ENCODE measurements around the gene PCDH17. TPM values are rescaled to one million over a fixed set of nuclear protein-coding genes. Genes with fewer than 3 reads are reported as not detected.

The PCDH17 gene
- total RNA-seq, 1 donor from 2014 or later = 3.1 TPM

DNA sequence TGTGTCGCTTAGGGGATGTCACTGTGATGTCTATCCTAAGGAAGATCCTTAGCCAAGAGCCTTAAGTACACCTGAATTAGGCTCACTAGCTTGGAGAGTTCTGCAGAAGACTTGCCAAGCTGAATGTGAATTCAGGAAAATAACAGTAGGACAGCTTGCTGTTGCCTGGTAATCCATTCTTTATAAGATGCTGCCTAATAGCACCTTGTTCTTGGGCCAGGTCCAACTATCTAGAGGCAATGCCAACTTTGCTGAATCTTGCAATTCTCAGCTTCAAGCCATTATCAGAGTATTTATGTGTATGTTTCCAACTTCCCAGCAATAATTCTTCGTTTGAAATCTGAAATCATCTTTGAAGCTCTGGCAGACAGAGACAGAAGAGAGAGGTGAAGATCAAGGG lies 102.8 kb downstream of the PCDH17 start:
- no peaks in the 10 kb centered on the region for H3K36me3 ChIP-seq
- H3K9me3 ChIP-seq (replicated peaks) = no peaks in the 10 kb centered on the region
- H3K4me3 ChIP-seq = no peak overlapping the region
- no peaks in the 10 kb centered on the region for H3K27me3 ChIP-seq (ENCODE audit: low read depth)
- no peak for DNase-seq
- no peak overlapping the region for H3K27ac ChIP-seq (replicated peaks)
- TF ChIP-seq, protein P1, sequence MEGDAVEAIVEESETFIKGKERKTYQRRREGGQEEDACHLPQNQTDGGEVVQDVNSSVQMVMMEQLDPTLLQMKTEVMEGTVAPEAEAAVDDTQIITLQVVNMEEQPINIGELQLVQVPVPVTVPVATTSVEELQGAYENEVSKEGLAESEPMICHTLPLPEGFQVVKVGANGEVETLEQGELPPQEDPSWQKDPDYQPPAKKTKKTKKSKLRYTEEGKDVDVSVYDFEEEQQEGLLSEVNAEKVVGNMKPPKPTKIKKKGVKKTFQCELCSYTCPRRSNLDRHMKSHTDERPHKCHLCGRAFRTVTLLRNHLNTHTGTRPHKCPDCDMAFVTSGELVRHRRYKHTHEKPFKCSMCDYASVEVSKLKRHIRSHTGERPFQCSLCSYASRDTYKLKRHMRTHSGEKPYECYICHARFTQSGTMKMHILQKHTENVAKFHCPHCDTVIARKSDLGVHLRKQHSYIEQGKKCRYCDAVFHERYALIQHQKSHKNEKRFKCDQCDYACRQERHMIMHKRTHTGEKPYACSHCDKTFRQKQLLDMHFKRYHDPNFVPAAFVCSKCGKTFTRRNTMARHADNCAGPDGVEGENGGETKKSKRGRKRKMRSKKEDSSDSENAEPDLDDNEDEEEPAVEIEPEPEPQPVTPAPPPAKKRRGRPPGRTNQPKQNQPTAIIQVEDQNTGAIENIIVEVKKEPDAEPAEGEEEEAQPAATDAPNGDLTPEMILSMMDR (IDR thresholded peaks at IDR 0.05; ENCODE audit: borderline replicate concordance) = no peak
- peaks cover 7% of the 10 kb centered on the region for H3K4me1 ChIP-seq
- intact Hi-C loops (cut with micrococcal nuclease) = no loop called here

DNA sequence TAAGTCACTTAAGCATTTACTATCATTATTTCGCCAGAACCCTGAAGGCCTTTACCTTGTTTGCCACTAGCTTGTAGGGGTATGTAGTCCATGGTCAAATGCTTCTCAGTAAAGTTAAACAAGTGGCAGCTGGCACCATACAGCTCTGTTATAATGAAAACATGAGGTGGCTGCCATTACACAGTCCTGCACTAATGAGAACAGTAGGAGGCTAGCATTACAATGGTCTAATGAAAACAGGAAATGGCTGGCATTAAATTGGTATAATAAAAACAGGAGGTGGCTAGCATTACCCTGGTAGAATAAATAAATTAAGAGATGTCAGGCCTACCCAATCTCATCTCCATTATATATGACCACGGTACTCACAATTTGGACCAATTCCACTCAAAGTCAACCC lies 107.5 kb downstream of the PCDH17 start:
- no peak for DNase-seq
- intact Hi-C loops (cut with micrococcal nuclease) = no loop called here
- Histone ChIP-seq H3K36me3 (no peaks in the 10 kb centered on the region), H3K9me3 (replicated peaks) (no peaks in the 10 kb centered on the region), H3K27me3 (ENCODE audit: low read depth) (no peaks in the 10 kb centered on the region), H3K4me1 (peaks cover 26% of the 10 kb centered on the region), H3K4me3 (no peak overlapping the region), H3K27ac (replicated peaks) (peak overlapping the region; percentile 5)
- TF ChIP-seq, protein P1 (IDR thresholded peaks at IDR 0.05; ENCODE audit: borderline replicate concordance) = no peak

DNA sequence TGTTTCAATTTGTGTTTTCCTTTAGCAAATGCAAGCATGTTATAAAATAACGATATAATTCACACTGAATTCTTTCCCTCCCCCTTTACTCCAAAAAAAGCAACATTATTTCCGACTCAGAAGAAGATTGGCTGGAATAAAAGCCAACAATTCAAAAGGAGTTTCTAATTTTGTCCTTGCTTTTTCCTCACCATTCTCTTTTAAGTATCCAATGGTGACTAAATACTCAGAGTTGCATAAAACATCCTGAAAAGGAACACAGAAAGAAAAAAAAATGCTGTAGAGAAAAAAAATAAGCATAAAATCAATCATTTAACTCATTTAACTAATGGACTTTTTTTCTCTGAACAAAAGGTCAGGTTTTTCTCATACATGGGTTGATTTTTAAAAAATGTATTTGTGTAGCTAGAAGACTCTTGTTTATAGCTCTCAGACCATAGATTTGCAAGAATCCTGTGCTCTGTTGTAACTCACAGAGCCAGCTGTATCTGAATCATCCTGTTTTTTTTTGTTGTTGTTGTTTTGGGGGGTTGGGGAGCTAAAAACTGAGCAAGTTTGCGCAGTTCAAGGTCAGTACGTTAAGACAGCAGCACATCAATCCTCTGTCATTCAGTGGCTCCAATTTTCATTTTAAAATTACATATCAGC lies 108.1 kb downstream of the PCDH17 start:
- intact Hi-C loops (cut with micrococcal nuclease) = no loop called here

DNA sequence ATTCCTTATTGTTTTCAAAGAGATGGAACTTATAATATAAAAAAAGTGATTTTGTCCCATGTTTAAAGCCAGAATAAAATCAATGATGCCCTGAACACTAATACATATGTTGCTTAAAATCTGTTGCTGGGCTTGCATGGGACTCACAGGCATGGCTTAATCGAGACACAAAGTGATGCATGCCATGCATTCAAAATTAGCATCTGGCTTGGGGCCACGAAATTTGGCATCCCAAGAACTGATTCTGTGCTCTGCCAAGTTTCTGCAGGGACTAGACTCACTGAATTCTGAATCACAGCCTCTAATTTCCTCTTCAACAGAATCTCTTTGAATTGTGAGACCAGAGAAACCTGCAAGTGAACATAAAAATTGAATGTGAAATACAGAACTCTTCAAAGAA lies 109.2 kb downstream of the PCDH17 start:
- Histone ChIP-seq H3K9me3 (replicated peaks) (no peaks in the 10 kb centered on the region), H3K27ac (replicated peaks) (no peak overlapping the region), H3K4me1 (peaks cover 22% of the 10 kb centered on the region), H3K36me3 (no peaks in the 10 kb centered on the region), H3K27me3 (ENCODE audit: low read depth) (no peaks in the 10 kb centered on the region), H3K4me3 (no peak overlapping the region)
- intact Hi-C loops (cut with micrococcal nuclease) = no loop called here
- TF ChIP-seq, protein P1 (IDR thresholded peaks at IDR 0.05; ENCODE audit: borderline replicate concordance) = no peak
- peak; percentile 28 for DNase-seq

More for the DNA sequence above, 108.1 kb downstream of the PCDH17 start:
- Histone ChIP-seq H3K4me1 (peaks cover 22% of the 10 kb centered on the region), H3K4me3 (no peak overlapping the region), H3K36me3 (no peaks in the 10 kb centered on the region), H3K27me3 (ENCODE audit: low read depth) (no peaks in the 10 kb centered on the region), H3K9me3 (replicated peaks) (no peaks in the 10 kb centered on the region), H3K27ac (replicated peaks) (peak overlapping the region; percentile 5)
- DNase-seq = no peak
- TF ChIP-seq, protein P1 (IDR thresholded peaks at IDR 0.05; ENCODE audit: borderline replicate concordance) = no peak

DNA sequence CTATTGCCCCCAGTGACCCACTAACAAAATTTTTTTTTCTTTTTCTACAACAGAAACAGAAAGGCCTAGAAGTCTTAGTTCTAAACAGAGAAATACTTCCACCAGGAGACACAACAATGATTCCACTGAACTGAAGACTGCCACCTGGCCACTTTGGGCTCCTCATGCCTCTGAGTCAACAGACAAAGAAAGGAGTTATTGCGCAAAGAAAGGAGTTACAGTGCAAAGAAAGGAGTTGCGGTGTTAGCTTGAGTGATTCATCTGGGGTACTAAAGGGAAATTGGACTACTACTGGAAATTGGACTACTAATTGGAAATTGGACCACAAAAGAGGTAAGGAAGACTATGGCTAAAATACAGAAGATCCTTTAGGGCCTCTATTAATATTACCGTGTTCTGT lies 116.6 kb downstream of the PCDH17 start:
- TF ChIP-seq, protein P1 (IDR thresholded peaks at IDR 0.05; ENCODE audit: borderline replicate concordance) = no peak
- no peak for DNase-seq
- Histone ChIP-seq H3K4me3 (no peak overlapping the region), H3K27me3 (ENCODE audit: low read depth) (no peaks in the 10 kb centered on the region), H3K4me1 (no peaks in the 10 kb centered on the region), H3K9me3 (replicated peaks) (peaks cover 14% of the 10 kb centered on the region), H3K36me3 (no peaks in the 10 kb centered on the region), H3K27ac (replicated peaks) (no peak overlapping the region)
- intact Hi-C loops (cut with micrococcal nuclease) = no loop called here
